HG02759 (cell line): Measurements from ENCODE around the gene CILP2.
A peak's percentile ranks its signal among the peaks of the same experiment; 100 is the strongest.

ENCODE experiments used
- ATAC-seq: cut with Tn5 transposase; IDR thresholded peaks from one replicate; pipeline ENCODE4 v1.9.1; 2021; ENCODE audit warnings: mild to moderate bottlenecking, moderate library complexity; ENCODE audit not compliant: unreplicated experiment

CILP2 gene

DNA sequence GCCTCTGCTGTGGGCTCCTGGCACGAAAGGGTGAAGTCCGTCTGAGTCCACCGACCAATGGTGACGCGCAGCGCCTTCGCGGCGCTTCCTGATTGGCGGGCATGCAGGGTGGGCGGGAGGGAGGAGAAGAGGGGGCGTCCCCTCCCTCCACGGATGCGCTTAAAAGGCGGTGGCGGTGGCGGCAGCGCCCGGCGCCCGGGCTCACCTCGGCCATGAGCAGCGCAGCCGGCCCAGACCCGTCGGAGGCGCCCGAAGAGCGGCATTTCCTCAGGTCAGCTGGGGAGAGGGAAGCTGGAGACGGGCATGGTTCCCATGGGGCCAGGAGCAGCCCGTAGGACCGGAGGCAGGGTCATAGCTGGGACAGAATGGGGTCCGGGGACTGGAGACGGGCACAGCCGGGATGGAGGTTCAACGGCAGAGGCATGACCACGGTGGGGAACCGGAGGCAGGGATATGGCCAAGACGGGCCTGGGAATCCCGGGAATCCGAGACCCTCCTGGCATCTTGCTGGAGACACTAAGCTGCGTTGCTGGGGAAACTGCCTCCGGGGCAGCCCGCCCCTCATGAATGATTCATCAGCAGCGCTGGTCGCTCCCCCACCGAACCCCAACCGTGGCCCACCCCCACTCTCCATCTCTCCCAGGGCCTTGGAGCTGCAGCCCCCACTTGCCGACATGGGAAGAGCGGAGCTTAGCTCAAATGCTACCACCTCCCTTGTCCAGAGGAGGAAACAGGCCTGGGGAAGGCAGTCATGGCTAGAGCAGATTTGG lies 9.2 kb upstream of the CILP2 start, which contains the start of gene YJEFN3:
TSS of gene YJEFN3 (plus strand) at position 191 of the 770 bp plus-strand sequence. CDS start at position 213, 22 bp downstream.
- ATAC-seq: no peak

GRCh38 chr19:19529783-19530422 lies 8.2 kb upstream of the CILP2 start:
- no peak for ATAC-seq

GRCh38 chr19:19530423-19530804 lies 7.7 kb upstream of the CILP2 start:
- ATAC-seq: no peak

- ATAC-seq: no peak
Measured at GRCh38 chr19:19530889-19531288, 7.2 kb upstream of the CILP2 start.

DNA sequence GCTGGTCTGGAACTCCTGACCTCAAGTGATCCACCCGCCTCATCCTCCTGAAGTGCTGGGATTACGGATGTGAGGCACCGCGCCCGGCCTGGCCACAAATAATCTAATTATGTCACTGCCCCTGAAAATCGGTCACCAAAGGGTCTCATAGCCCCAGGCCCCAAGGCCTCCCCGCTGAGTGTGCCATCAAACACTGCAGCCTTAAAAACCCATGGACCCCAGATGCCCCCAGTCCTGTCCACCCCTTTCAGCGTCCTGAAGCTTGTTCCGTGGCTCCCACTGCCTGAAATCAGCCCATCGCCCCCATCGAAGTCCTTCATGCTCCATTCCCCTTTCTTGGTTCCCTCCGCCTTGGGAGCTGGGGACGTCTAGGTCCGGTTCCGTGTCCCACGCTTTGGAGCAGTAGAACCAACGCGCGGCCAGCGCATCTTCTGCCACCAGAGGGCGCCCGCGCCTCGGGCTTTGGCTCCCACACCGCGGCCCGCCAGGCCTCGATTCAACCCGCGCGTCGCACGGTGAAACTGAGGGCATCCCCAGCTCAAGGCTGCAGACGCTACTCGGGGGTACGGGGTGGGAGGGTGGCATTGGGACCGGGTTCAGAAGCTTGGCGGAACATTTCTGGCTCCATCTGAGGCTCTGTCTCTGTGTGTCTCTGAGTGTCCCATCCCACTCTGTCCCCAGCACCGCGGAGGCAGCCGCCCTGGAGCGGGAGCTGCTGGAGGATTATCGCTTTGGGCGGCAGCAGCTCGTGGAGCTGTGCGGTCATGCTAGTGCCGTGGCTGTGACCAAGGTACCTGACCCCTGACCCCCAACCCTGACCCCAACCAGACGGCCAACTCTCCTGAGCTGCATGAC lies 5.9 kb upstream of the CILP2 start:
- ATAC-seq: no peak

- ATAC-seq: no peak
Measured at GRCh38 chr19:19532806-19533701, 5.0 kb upstream of the CILP2 start.

DNA sequence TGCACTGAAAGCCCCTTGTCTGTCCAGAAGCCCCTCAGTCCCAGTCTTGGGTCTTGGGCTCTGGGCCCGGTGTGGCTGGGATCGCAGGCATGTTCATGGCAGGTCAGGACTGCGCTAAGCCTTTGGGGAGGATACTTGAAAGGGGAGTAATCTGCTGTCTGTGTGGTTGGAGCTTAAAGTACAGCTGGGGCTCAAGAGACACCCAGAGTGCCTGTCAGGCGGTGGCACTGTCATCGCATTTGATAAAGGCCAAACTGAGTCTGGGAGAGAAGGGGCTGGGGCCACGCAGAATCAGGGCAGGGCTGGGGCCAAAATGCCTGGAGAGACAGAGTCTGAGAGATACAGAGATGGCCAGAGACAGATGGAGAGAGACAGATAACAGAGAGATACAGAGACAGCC lies 4.2 kb upstream of the CILP2 start:
- ATAC-seq: no peak

DNA sequence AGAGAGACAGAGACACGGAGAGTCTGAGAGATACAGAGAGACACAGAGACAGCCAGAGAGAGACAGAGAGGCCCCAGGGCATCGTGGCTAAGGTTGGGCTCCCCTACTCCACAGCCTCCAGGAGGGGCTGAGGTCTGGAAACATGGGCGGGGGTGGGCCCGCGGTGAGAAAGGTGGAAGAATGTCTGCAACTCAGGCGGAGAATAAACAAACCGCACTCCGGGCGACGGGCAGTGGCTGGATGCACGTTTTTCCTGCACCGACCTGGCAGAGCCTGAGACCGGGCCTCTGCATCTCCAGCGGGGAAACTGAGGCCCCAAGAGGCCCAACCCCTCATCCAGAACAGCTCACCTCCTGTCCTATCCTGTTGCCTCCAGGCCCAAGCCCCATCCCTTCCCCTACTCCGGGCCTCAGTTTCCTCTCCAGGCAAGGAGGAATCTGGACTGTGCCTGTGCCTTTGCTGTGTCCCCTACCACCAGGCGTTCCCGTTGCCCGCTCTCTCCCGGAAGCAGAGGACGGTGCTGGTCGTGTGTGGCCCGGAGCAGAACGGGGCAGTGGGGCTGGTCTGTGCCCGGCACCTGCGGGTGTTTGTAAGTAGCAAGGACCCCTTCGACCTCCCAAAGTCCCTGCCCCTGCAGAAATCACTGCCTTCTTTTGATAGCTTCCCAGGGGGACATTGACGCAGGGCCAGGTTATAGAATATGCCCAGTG lies 3.4 kb upstream of the CILP2 start:
- no peak for ATAC-seq

DNA sequence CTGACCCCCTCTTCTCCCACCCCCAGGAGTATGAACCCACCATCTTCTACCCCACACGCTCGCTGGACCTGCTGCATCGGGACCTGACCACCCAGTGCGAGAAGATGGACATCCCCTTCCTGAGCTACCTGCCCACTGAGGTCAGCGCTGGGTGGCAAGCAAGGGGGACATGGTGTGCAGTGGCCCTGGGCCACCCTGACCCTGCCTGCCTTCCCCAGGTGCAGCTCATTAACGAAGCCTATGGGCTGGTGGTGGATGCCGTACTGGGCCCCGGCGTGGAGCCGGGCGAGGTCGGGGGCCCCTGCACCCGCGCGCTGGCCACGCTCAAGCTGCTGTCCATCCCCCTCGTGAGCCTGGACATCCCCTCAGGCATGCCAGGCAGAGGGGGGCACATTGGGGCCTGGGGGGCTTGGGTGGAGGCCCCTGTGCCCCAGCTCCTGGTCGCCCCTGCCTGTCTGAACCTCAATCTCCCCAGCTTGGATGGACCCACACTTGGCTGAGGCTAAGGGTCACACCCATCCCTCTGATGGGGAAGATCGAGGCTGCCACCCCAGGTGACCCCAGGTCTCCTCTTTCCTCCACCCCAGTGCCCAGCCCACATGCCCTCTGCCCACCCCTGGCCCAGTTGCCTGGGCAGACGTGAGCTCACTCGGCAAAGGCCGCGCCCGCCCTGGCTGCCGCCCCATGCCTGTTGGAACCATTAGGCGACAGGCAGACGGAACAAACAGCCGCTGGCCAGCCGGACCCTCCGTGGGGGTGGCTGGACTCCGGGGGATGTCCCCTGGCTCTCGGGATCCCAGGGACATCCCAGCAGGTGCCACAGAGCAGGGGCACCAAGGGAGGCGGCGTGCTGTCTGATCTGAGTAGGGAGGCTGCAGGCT lies 2.5 kb upstream of the CILP2 start:
- ATAC-seq: no peak

GRCh38 chr19:19537075-19538048 lies 703 bp upstream of the CILP2 start:
- ATAC-seq: no peak

DNA sequence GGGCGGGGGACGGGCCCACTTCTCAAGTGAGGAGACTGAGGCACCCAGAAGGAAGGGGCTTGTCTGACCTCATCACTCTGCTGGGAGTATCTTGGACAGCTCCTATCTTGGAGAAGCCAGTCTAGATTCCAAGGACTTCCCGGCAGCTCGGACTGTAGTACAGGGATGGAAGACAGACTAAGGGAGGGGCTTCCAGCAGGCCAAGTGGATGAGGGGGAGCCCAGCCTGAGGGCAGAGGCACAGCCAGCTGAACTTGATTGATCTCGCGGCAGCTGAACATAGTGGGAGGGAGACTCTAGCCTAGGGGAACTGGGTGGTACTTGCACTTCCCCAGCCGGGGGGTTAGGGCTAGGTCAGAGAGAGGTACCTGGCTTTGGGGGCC lies 711 bp downstream of the CILP2 start:
- ATAC-seq: no peak

- no peak for ATAC-seq
Measured at GRCh38 chr19:19539698-19540063, 1.6 kb downstream of the CILP2 start.

- ATAC-seq: no peak
Measured at GRCh38 chr19:19540064-19540714, 2.1 kb downstream of the CILP2 start.

DNA sequence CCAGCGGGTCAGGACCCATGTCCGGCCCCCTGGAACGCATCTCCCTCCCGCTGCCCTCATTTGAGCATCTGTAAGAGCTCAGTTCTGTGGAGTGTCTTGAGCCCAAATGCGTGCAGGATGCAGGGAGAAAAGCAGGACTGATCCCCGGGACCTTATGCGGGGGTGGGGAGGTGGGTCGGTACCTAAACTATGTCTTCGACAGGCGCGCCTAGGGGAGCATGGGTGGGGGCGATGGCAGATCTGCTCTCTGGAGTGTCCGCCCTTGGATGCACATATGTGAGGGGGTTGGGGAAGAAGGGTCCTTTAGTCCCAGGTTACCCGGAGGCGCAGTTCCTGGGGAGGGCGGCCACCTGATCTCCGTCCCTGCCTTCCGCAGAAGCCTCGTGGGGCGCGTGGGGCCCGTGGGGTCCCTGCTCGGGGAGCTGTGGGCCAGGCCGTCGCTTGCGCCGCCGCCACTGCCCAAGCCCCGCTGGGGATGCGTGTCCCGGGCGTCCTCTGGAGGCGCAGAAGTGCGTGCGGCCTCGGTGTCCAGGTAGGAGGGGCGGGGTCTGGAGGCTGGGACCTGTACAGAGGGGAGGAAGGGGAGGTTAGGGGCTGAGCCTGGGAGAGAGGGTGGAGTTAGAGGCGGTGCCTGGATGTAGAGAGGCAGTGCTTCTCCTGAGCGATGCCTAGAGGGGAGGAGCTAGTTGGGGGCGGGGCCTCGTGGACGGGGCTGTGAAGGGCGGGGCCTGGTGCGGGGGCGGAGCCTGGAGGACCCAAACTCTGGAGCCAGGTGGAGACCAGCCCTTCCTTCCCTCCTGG lies 2.9 kb downstream of the CILP2 start:
- ATAC-seq: peak; percentile 59

DNA sequence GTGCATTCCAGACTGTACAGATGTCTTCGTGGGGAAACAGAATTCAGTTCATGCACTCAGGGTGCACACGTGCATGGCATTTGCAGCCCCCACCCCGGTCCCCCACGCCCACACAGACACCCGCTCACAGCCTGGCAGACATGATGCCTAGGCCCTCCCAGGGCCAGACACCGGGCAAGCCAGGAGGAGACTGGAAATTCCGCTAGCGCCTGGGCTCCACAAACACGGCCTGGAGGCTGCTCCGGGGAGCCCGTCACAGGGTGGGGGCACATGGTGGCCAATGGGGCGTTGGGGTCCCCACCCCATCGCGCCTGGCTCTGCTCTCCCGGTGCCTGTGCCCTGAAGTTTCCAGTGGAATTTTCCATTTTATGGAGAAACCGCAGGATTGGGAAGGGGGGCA lies 3.6 kb downstream of the CILP2 start:
- no peak for ATAC-seq

- ATAC-seq: no peak
Measured at GRCh38 chr19:19542507-19542906, 4.4 kb downstream of the CILP2 start.

DNA sequence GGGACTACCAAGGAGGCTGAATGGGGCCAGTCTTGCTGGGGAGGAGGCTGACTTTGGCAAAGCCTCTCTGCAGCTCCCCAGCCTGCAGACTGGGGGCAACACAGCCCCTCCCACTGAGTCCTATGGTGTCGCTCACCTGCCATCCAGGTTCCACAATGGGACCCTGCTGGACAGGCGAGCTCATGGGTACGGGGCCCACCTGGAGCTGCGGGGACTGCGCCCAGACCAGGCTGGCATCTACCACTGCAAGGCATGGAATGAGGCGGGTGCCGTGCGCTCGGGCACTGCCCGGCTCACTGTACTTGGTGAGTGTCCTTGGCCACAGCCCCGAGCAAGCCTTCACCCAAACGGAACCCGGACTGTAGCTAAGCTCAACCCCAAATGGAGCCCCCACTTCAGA lies 5.0 kb downstream of the CILP2 start:
- ATAC-seq: no peak
